K562 (cell line): ENCODE measurements around the gene EIF3K. TPM values are rescaled to one million over a fixed set of nuclear protein-coding genes. Genes with fewer than 3 reads are reported as not detected.

ENCODE experiments used
- CHD4 ChIP-seq: fragments of 200-600 bp; sonication (generic); IDR thresholded peaks from 3 replicates; pipeline ENCODE4 v1.6.1; 2012; ENCODE audit warnings: low read depth, mild to moderate bottlenecking, mixed read lengths, low read length, inconsistent platforms; ENCODE audit not compliant: insufficient read depth, insufficient replicate concordance, poor library complexity, severe bottlenecking
- EP400 ChIP-seq: fragments of 450-650 bp; IDR thresholded peaks from 2 replicates; pipeline ENCODE4 v1.6.1; 2017; ENCODE audit warnings: antibody characterized with exemption, mild to moderate bottlenecking, moderate library complexity
- HCFC1 ChIP-seq: IDR thresholded peaks from 2 replicates; pipeline ENCODE4 v1.6.1; 2012; ENCODE audit warnings: low read depth, low read length, improper control_type of control experiment
- MAFF ChIP-seq: IDR thresholded peaks from 2 replicates; pipeline ENCODE4 v1.6.1; 2012; ENCODE audit warnings: low read length, improper control_type of control experiment
- NCOA1 ChIP-seq: fragments of 450-650 bp; IDR thresholded peaks from 2 replicates; pipeline ENCODE4 v1.6.1; 2016; ENCODE audit warnings: low read depth
- POLR3A ChIP-seq: IDR thresholded peaks from 2 replicates; pipeline ENCODE4 v1.6.1; 2011; ENCODE audit warnings: borderline replicate concordance, mild to moderate bottlenecking, moderate library complexity; ENCODE audit not compliant: insufficient read length, insufficient read depth; ENCODE audit errors: extremely low read depth
- RCOR1 ChIP-seq, 2 experiments: IDR thresholded peaks; 2 replicates each; pipeline ENCODE4 v1.6.1; 2012; ENCODE audit warnings: low read depth in 2 of 2, low read length in 2 of 2, borderline replicate concordance in 1 of 2, improper control_type of control experiment in 1 of 2
- SMARCE1 ChIP-seq: fragments of 450-650 bp; IDR thresholded peaks from 2 replicates; pipeline ENCODE4 v1.7.1; 2016; ENCODE audit warnings: mild to moderate bottlenecking
- STAT5B ChIP-seq: fragments of 250-450 bp; sonication (Bioruptor Pico); IDR thresholded peaks from 2 replicates; pipeline ENCODE4 v1.8.0; 2021; ENCODE audit warnings: mild to moderate bottlenecking, inconsistent platforms
- ZNF121 ChIP-seq: sonication (generic); formaldehyde crosslinking; conservative IDR thresholded peaks from 2 replicates; pipeline ENCODE4 v1.8.0; 2022; ENCODE audit warnings: missing genetic modification reagents
- ZNF431 ChIP-seq: sonication (generic); formaldehyde crosslinking; IDR thresholded peaks from 2 replicates; pipeline ENCODE4 v1.8.0; 2022; ENCODE audit warnings: mild to moderate bottlenecking, missing genetic modification reagents
- ZNF57 ChIP-seq: fragments of 450-650 bp; formaldehyde crosslinking; IDR thresholded peaks from 2 replicates; pipeline ENCODE4 v1.4.0; 2020; ENCODE audit warnings: mild to moderate bottlenecking, moderate library complexity
- ZSCAN32 ChIP-seq: fragments of 450-650 bp; formaldehyde crosslinking; IDR thresholded peaks from 2 replicates; pipeline ENCODE4 v1.4.0; 2020; ENCODE audit warnings: mild to moderate bottlenecking, moderate library complexity
- polyA plus RNA-seq, 8 experiments: library from polyadenylated mRNA; depleted of rRNA in 4 of 8; stranded (reverse) in 5 of 8; unstranded in 3 of 8; fragments of >200 nt; fragmentation: Nextera tagmentation in 2 of 8; fragmentation: Illumina TruSeq in 1 of 8; extraction: Ambion mirVana in 2 of 8; extraction: Trizol in 1 of 8; gene quantifications; 2 replicates each; pipeline versions ENCODE4 v1.2.1 to v1.2.3, GENCODE V29; 2011 to 2014; ENCODE audit warnings: inconsistent platforms in 1 of 8, missing spikeins in 1 of 8
- total RNA-seq, 7 experiments: library from RNA; depleted of rRNA in 6 of 7; stranded (reverse); fragments of >200 nt in 6 of 7; fragmentation: Illumina TruSeq in 2 of 7; extraction: Trizol in 2 of 7; gene quantifications; 2 replicates each; pipeline versions ENCODE4 v1.2.1 to v1.2.3, GENCODE V29; 2011 to 2021; ENCODE audit warnings: low replicate concordance in 1 of 7
- TF ChIP-seq, protein P1 (sequence below), 2 experiments: fragments of 450-650 bp; conservative IDR thresholded peaks; 2 replicates each; pipeline ENCODE4 v1.6.1; 2017; ENCODE audit warnings: mild to moderate bottlenecking in 2 of 2, moderate library complexity in 2 of 2
- TF ChIP-seq, protein P2 (sequence below): sonication (generic); formaldehyde crosslinking; IDR thresholded peaks from 2 replicates; pipeline ENCODE4 v1.8.1; 2023; ENCODE audit warnings: mild to moderate bottlenecking, missing genetic modification reagents, moderate library complexity
- TF ChIP-seq, protein P3 (sequence below): IDR thresholded peaks from 3 replicates; pipeline ENCODE4 v1.6.1; 2011; ENCODE audit warnings: borderline replicate concordance, mild to moderate bottlenecking, moderate library complexity; ENCODE audit not compliant: insufficient read length; ENCODE audit errors: extremely low read depth
- TF ChIP-seq, protein P4 (sequence below): fragments of 250-450 bp; sonication (Bioruptor Pico); IDR thresholded peaks from 2 replicates; pipeline ENCODE4 v1.5.0; 2020; ENCODE audit warnings: mild to moderate bottlenecking
- TF ChIP-seq, protein P5 (sequence below): sonication (generic); formaldehyde crosslinking; IDR thresholded peaks from 2 replicates; pipeline ENCODE4 v1.4.0; 2020; ENCODE audit warnings: mild to moderate bottlenecking, missing genetic modification reagents

The EIF3K gene
- total and polyA plus RNA-seq, 9 of the 15 experiments (the other 6 are each of a cell fraction or from before 2014, with no cell fraction given), result 387 to 1,827 (median 733) TPM

DNA sequence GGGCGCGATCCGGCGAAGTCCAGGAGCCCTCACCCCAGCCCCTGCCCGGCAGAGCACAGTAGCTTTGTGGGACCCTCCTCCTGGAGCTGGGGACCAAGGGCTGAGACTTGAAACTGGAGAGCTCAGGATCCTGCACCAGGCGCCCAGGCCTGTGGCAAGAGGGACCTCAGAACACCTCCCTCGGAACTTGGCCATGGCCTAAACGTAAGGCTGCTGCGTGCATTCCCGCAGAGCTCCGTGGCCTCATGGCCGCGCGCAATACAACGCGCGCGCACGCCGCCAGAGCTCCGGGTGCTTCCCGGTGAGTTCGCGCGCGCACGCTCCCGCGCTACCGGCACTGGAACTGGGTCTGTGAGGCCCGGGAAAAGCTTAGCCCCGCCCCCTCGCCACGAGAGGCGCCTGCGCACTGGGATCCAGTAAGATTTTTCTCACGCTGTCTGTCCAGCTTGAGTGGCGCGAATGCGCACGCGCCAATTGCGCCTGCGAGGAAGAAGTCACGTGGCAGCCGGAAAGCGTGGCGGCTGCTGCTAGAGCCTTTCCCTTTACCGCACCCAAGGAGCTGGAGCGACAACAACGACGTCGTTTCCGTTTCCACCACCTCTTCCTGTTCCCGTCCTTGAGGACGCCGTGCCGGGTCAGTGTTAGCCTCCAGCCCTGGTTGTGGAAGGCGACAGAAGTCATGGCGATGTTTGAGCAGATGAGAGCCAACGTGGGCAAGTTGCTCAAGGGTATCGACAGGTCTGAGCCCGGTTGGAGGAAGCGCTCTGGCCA, at the start of gene EIF3K (continued):
- TF ChIP-seq, protein P1, sequence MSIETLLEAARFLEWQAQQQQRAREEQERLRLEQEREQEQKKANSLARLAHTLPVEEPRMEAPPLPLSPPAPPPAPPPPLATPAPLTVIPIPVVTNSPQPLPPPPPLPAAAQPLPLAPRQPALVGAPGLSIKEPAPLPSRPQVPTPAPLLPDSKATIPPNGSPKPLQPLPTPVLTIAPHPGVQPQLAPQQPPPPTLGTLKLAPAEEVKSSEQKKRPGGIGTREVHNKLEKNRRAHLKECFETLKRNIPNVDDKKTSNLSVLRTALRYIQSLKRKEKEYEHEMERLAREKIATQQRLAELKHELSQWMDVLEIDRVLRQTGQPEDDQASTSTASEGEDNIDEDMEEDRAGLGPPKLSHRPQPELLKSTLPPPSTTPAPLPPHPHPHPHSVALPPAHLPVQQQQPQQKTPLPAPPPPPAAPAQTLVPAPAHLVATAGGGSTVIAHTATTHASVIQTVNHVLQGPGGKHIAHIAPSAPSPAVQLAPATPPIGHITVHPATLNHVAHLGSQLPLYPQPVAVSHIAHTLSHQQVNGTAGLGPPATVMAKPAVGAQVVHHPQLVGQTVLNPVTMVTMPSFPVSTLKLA (conservative IDR thresholded peaks at IDR 0.05), result peak; percentile 95 to 97
- TF ChIP-seq ZSCAN32 (CRISPR knock-in tag), result no peak
- TF ChIP-seq EP400, result peak; percentile 86
- no peak for TF ChIP-seq CHD4
- no peak for TF ChIP-seq ZNF57
- TF ChIP-seq MAFF, result no peak
- no peak for TF ChIP-seq RCOR1 (IDR thresholded peaks at IDR 0.05; ENCODE audit: borderline replicate concordance in 1 of 2, low read depth in 2 of 2, low read length in 2 of 2)
- TF ChIP-seq ZNF121 (CRISPR knock-in tag), result no peak
- TF ChIP-seq, protein P2, sequence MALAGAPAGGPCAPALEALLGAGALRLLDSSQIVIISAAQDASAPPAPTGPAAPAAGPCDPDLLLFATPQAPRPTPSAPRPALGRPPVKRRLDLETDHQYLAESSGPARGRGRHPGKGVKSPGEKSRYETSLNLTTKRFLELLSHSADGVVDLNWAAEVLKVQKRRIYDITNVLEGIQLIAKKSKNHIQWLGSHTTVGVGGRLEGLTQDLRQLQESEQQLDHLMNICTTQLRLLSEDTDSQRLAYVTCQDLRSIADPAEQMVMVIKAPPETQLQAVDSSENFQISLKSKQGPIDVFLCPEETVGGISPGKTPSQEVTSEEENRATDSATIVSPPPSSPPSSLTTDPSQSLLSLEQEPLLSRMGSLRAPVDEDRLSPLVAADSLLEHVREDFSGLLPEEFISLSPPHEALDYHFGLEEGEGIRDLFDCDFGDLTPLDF, result peak; percentile 92
- no peak for TF ChIP-seq ZNF431 (CRISPR knock-in tag)
- TF ChIP-seq, protein P3, sequence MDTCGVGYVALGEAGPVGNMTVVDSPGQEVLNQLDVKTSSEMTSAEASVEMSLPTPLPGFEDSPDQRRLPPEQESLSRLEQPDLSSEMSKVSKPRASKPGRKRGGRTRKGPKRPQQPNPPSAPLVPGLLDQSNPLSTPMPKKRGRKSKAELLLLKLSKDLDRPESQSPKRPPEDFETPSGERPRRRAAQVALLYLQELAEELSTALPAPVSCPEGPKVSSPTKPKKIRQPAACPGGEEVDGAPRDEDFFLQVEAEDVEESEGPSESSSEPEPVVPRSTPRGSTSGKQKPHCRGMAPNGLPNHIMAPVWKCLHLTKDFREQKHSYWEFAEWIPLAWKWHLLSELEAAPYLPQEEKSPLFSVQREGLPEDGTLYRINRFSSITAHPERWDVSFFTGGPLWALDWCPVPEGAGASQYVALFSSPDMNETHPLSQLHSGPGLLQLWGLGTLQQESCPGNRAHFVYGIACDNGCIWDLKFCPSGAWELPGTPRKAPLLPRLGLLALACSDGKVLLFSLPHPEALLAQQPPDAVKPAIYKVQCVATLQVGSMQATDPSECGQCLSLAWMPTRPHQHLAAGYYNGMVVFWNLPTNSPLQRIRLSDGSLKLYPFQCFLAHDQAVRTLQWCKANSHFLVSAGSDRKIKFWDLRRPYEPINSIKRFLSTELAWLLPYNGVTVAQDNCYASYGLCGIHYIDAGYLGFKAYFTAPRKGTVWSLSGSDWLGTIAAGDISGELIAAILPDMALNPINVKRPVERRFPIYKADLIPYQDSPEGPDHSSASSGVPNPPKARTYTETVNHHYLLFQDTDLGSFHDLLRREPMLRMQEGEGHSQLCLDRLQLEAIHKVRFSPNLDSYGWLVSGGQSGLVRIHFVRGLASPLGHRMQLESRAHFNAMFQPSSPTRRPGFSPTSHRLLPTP, result no peak
- TF ChIP-seq, protein P4, sequence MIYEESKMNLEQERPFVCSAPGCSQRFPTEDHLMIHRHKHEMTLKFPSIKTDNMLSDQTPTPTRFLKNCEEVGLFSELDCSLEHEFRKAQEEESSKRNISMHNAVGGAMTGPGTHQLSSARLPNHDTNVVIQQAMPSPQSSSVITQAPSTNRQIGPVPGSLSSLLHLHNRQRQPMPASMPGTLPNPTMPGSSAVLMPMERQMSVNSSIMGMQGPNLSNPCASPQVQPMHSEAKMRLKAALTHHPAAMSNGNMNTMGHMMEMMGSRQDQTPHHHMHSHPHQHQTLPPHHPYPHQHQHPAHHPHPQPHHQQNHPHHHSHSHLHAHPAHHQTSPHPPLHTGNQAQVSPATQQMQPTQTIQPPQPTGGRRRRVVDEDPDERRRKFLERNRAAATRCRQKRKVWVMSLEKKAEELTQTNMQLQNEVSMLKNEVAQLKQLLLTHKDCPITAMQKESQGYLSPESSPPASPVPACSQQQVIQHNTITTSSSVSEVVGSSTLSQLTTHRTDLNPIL (CRISPR knock-in tag), result no peak
- TF ChIP-seq NCOA1, result peak; percentile 64; the same call in 1 of the 2 replicates
- no peak for TF ChIP-seq STAT5B
- TF ChIP-seq, protein P5, sequence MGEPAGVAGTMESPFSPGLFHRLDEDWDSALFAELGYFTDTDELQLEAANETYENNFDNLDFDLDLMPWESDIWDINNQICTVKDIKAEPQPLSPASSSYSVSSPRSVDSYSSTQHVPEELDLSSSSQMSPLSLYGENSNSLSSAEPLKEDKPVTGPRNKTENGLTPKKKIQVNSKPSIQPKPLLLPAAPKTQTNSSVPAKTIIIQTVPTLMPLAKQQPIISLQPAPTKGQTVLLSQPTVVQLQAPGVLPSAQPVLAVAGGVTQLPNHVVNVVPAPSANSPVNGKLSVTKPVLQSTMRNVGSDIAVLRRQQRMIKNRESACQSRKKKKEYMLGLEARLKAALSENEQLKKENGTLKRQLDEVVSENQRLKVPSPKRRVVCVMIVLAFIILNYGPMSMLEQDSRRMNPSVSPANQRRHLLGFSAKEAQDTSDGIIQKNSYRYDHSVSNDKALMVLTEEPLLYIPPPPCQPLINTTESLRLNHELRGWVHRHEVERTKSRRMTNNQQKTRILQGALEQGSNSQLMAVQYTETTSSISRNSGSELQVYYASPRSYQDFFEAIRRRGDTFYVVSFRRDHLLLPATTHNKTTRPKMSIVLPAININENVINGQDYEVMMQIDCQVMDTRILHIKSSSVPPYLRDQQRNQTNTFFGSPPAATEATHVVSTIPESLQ (CRISPR knock-in tag), result 0 out of 2 replicates have a peak, but pooled peaks have one; percentile 50
- no peak for TF ChIP-seq POLR3A
- 0 out of 2 replicates have a peak, but pooled peaks have one; percentile 14 for TF ChIP-seq SMARCE1
- peak; percentile 68; the same call in 1 of the 2 replicates for TF ChIP-seq HCFC1
